Right lobe of liver (tissue), 6 donors: ENCODE data around the gene CERT1. TPM values are rescaled to one million over a fixed set of nuclear protein-coding genes. Genes with fewer than 3 reads are reported as not detected.

ENCODE experiments used
- ATAC-seq, 4 donors: fragments of 200-7000 bp; cut with Tn5 transposase; one replicate each; pipeline ENCODE4 v1.9.1; 2020; ENCODE audit warnings: mild to moderate bottlenecking in 4 of 4, moderate library complexity in 4 of 4
- DNase-seq, 3 donors: peaks; one replicate each; pipeline ENCODE4 v3.0.0-alpha.2; 2020
- H3K27ac ChIP-seq, 3 donors: fragments of 200-600 bp; one replicate each; pipeline ENCODE4 v1.8.0; 2022
- H3K27me3 ChIP-seq, 2 donors: fragments of 200-600 bp; one replicate each; pipeline ENCODE4 v1.8.0; 2022
- H3K36me3 ChIP-seq, 4 donors: fragments of 200-600 bp; sonication (generic) in 1 of 4; one replicate each; pipeline versions ENCODE4 v1.5.1 to v1.8.0; 2017 to 2022; ENCODE audit warnings: control low read depth in 1 of 4
- H3K4me1 ChIP-seq, 4 donors: fragments of 200-600 bp; sonication (generic) in 1 of 4; one replicate each; pipeline versions ENCODE4 v1.5.1 to v1.8.0; 2017 to 2022; ENCODE audit warnings: control low read depth in 1 of 4
- H3K4me3 ChIP-seq, 3 donors: fragments of 200-600 bp; one replicate each; pipeline ENCODE4 v1.8.0; 2022
- H3K9me3 ChIP-seq, 4 donors: fragments of 200-600 bp; sonication (generic) in 1 of 4; one replicate each; pipeline versions ENCODE4 v1.5.1 to v1.8.0; 2017 to 2022; ENCODE audit warnings: control low read depth in 1 of 4
- CTCF ChIP-seq, 4 donors: fragments of 200-600 bp in 3 of 4; fragments of 450-650 bp in 1 of 4; IDR thresholded peaks; one replicate each; pipeline versions ENCODE4 v1.5.1 to v1.8.0; 2016 to 2022; ENCODE audit warnings: antibody characterized with exemption in 4 of 4, mild to moderate bottlenecking in 2 of 4
- POLR2A ChIP-seq: fragments of 450-650 bp; IDR thresholded peaks from one replicate; pipeline ENCODE4 v1.6.1; 2017; ENCODE audit warnings: antibody characterized with exemption, mild to moderate bottlenecking
- WGBS: methylation state at CpG from one replicate; pipeline ENCODE4 v1.1.6; 2018; ENCODE audit warnings: low coverage, low lambda C conversion rate; ENCODE audit not compliant: insufficient coverage; ENCODE audit errors: missing lambda C conversion rate; 5-methylcytosine and 5-hydroxymethylcytosine counted together
- intact Hi-C, 2 donors: fragments of 100-400 bp; cut with DNase I; formaldehyde crosslinking; loops; one replicate each; pipeline versions ENCODE4 v1.11.2 to v1.14.1; 2022
- total RNA-seq, 6 experiments: library from RNA; depleted of rRNA in 2 of 6; stranded (reverse); fragments of >200 nt in 2 of 6; fragmentation: NEBNext Ultra II Directional in 3 of 6; extraction: Animal tissue kit (Norgen Biotek cat#: 25700) in 3 of 6; gene quantifications; one replicate each; pipeline versions ENCODE4 v1.1.0 to v1.2.4, GENCODE V29; 2016 to 2023
- donor health status: DM: no; HTN: yes; CAD: no.
- donor health status: DM: no; HTN: no; CAD: no.
- donor health status: DM: no; HTN: no; CAD: no.
- donor health status: DM: no; HTN: yes; CAD: no.
- donor health status: DM: no; HTN: yes; CAD: no.

CERT1 gene
- total RNA-seq, 6 experiments from 2014 or later: 14.6 to 25.5 (median 19.7) TPM

- Histone ChIP-seq H3K9me3 (no peaks in the 10 kb centered on the region), H3K4me1 (peaks cover 0 to 13% (median 5%) of the 10 kb centered on the region in 4 donors), H3K36me3 (peaks cover 2 to 21% (median 8%) of the 10 kb centered on the region in 4 donors), H3K27me3 (no peaks in the 10 kb centered on the region), H3K4me3 (no peak overlapping the region), H3K27ac (no peak overlapping the region)
- WGBS: 55% methylated on average over 5 of the region's 7 CpGs
- intact Hi-C loops: no loop called here
- DNase-seq (no peak), ATAC-seq (no peak)
- TF ChIP-seq CTCF (IDR thresholded peaks at IDR 0.05) (no peak), POLR2A (no peak)
These were observed 146.7 kb downstream of the CERT1 start for GRCh38 chr5:75364571-75365280.

GRCh38 chr5:75363726-75364495, 147.5 kb downstream of the CERT1 start:
- ATAC-seq (peak; percentile 89 to 96 (median 96)), DNase-seq (peak; percentile 54 to 91 (median 82))
- 62% methylated on average over 6 of the region's 8 CpGs for WGBS
- Histone ChIP-seq H3K9me3 (no peaks in the 10 kb centered on the region), H3K27me3 (no peaks in the 10 kb centered on the region), H3K4me3 (no peak overlapping the region), H3K4me1 (peaks cover 0 to 13% (median 5%) of the 10 kb centered on the region in 4 donors), H3K27ac (no peak overlapping the region), H3K36me3 (peaks cover 5 to 29% (median 16%) of the 10 kb centered on the region in 4 donors)
- TF ChIP-seq POLR2A (no peak), CTCF (IDR thresholded peaks at IDR 0.05) (peak in 1 of 4 donors; percentile 4)
- intact Hi-C loops: no loop called here

- ATAC-seq (peak; percentile 3 to 40 (median 18)), DNase-seq (no peak)
- H3K36me3 ChIP-seq: peaks cover 5 to 37% (median 19%) of the 10 kb centered on the region in 4 donors
- H3K27me3 ChIP-seq: no peaks in the 10 kb centered on the region
- intact Hi-C loops: no loop called here
- H3K9me3 ChIP-seq: no peaks in the 10 kb centered on the region
- H3K4me3 ChIP-seq: no peak overlapping the region
- H3K27ac ChIP-seq: no peak overlapping the region
- no peak for TF ChIP-seq POLR2A
- TF ChIP-seq CTCF (IDR thresholded peaks at IDR 0.05): no peak
- peaks cover 0 to 13% (median 5%) of the 10 kb centered on the region in 4 donors for H3K4me1 ChIP-seq
- 38% methylated on average over 5 of the region's 5 CpGs for WGBS
These were observed 148.3 kb downstream of the CERT1 start for GRCh38 chr5:75363111-75363510.

GRCh38 chr5:75362474-75362975, 148.9 kb downstream of the CERT1 start:
- no peak for ATAC-seq

More at GRCh38 chr5:75362474-75362975, 148.9 kb downstream of the CERT1 start:
- H3K9me3 ChIP-seq: no peaks in the 10 kb centered on the region
- no peaks in the 10 kb centered on the region for H3K27me3 ChIP-seq
- peaks cover 5 to 43% (median 20%) of the 10 kb centered on the region in 4 donors for H3K36me3 ChIP-seq
- H3K27ac ChIP-seq: no peak overlapping the region
- no peak for DNase-seq
- 89% methylated on average over 4 of the region's 4 CpGs for WGBS
- no peak overlapping the region for H3K4me3 ChIP-seq
- H3K4me1 ChIP-seq: peaks cover 0 to 13% (median 5%) of the 10 kb centered on the region in 4 donors
- intact Hi-C loops: no loop called here
- TF ChIP-seq CTCF (IDR thresholded peaks at IDR 0.05) (no peak), POLR2A (no peak)
